Epithelial cell of proximal tubule (primary cell): Measurements from ENCODE around the gene PAN2. TPM values are rescaled to one million over a fixed set of nuclear protein-coding genes. Genes with fewer than 3 reads are reported as not detected.
"Not testable (repeated sequence)": the region's sequence is repeated elsewhere in the genome, so short reads cannot be mapped to it uniquely, and the experiment has no call there.

Experiments used
- DNase-seq: peaks from one replicate; pipeline ENCODE4 v3.0.0-alpha.2; 2011; ENCODE audit warnings: low read depth
- H3K4me3 ChIP-seq: 2 replicates; pipeline ENCODE4 v1.5.1; 2011; ENCODE audit warnings: low read depth, mild to moderate bottlenecking, low read length
- total RNA-seq: library from RNA; depleted of rRNA; stranded (reverse); fragments of >200 nt; gene quantifications from 2 replicates; pipeline ENCODE4 v1.2.3, GENCODE V29; 2015
- TF ChIP-seq, protein P1 (sequence below): conservative IDR thresholded peaks from 2 replicates; pipeline ENCODE4 v1.5.1; 2012; ENCODE audit warnings: low read depth, mild to moderate bottlenecking, low read length

Gene PAN2
- total RNA-seq, 1 donor from 2014 or later, result 12.1 TPM

GRCh38 chr12:56333197-56333678, 562 bp downstream of the PAN2 start:
- TF ChIP-seq, protein P1, sequence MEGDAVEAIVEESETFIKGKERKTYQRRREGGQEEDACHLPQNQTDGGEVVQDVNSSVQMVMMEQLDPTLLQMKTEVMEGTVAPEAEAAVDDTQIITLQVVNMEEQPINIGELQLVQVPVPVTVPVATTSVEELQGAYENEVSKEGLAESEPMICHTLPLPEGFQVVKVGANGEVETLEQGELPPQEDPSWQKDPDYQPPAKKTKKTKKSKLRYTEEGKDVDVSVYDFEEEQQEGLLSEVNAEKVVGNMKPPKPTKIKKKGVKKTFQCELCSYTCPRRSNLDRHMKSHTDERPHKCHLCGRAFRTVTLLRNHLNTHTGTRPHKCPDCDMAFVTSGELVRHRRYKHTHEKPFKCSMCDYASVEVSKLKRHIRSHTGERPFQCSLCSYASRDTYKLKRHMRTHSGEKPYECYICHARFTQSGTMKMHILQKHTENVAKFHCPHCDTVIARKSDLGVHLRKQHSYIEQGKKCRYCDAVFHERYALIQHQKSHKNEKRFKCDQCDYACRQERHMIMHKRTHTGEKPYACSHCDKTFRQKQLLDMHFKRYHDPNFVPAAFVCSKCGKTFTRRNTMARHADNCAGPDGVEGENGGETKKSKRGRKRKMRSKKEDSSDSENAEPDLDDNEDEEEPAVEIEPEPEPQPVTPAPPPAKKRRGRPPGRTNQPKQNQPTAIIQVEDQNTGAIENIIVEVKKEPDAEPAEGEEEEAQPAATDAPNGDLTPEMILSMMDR, result no peak
- DNase-seq, result no peak
- H3K4me3 ChIP-seq, result peak overlapping the region; percentile 65

GRCh38 chr12:56332512-56333196, 1.1 kb downstream of the PAN2 start:
- no peak for DNase-seq
- TF ChIP-seq, protein P1, result no peak
- H3K4me3 ChIP-seq, result peak overlapping the region; percentile 65

GRCh38 chr12:56330936-56331490, 2.8 kb downstream of the PAN2 start:
- TF ChIP-seq, protein P1, result no peak
- no peak overlapping the region for H3K4me3 ChIP-seq
- no peak for DNase-seq

DNA sequence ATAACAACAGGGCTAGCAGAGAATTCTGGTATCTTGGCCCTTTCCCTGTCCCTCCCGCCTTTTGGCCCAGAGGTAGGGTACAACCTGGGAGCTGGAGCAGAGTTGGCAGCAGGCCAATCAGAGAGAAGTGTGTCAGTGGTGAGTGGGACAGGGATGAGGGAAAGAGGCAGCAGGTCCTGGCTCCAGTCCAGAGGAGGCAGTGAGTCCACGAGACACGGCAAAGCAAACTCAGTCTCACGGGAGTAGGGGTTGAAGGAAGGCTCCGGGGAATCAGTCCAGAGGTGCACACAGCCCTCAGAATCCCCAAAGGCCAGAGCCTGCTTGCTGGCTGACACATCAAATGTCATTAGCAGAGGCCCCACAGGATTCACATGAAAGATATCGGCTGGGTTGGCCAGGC, 7.3 kb downstream of the PAN2 start:
- H3K4me3 ChIP-seq, result no peak overlapping the region
- TF ChIP-seq, protein P1, result no peak
- no peak for DNase-seq

- TF ChIP-seq, protein P1, result no peak
- no peak for DNase-seq
- no peak overlapping the region for H3K4me3 ChIP-seq
These were observed 7.7 kb downstream of the PAN2 start for GRCh38 chr12:56326126-56326525.

- TF ChIP-seq, protein P1, result no peak
- no peak for DNase-seq
- no peak overlapping the region for H3K4me3 ChIP-seq
These were observed 9.6 kb downstream of the PAN2 start for GRCh38 chr12:56324206-56324605.

GRCh38 chr12:56321610-56322009, 12.2 kb downstream of the PAN2 start:
- H3K4me3 ChIP-seq, DNase-seq: not testable (repeated sequence)
